ENCODE measurements around the gene CGB7.
"Not testable (repeated sequence)": the region's sequence is repeated elsewhere in the genome, so short reads cannot be mapped to it uniquely, and the experiment has no call there.

Gene CGB7

GRCh38 chr19:49057636-49058234 lies at the start of gene CGB7:
CGB7 (minus strand) TSS chr19:49057749; CDS start chr19:49055375, 2,374 bp downstream.
- no peak for DNase-seq (ENCODE audit: low read depth)

DNA sequence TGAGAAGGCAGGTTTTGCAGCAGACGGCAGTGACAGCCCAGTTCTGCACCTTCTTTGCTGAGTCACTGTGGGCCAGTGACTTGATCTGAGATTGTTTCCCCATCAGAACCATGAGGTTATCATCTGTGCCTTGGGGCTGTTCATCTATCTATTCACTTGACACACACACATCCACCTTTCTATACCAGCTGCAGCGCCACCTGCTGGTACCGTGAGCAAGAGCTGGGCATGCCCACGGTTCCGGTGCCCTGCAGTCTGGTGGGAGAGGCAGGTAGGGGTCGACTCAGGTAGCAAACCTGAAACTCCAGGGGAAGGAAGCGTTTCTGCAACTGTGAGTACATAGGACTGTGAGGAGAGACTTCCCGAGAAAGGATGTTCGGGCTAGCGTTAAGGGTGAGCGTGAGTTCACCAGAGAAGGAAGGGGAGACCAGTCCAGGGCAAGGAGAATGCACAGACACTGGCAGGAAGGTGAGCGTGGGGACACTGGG lies 49.1 kb upstream of the CGB7 start:
- DNase-seq (ENCODE audit: low read depth), result peak; percentile 52

DNA sequence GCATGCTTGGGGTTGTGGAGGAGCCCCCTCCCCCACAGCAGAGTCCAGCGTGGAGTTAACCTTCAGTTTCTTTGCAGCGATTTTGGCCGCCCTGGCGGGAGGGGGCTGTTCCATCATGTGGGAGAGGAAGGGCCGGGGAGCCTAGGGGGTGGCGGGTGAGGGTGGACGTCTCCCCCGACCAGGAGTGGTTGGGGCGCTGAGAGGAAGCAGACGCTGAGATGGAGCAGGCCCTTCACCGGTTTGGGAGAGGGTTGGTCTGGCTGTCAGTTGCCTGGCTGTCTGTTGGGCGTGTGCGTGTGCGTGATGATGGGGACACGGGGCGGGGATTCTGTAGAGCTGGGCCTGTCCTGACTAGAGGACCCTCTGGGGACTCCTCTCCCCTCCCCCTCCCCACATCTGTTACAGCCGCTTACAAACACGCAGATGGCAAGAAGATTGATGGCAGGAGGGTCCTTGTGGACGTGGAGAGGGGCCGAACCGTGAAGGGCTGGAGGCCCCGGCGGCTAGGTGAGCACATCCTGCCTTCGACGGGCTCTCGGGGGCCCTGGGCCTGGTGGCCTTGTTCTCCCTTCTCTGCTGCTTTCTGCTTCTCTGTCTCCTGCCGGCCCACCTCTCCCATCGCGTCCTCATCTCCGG lies 46.8 kb upstream of the CGB7 start:
- no peak for DNase-seq (ENCODE audit: low read depth)

- no peak for DNase-seq (ENCODE audit: low read depth)
These were observed 46.0 kb upstream of the CGB7 start for GRCh38 chr19:49103331-49104085.

- no peak for DNase-seq (ENCODE audit: low read depth)
These were observed 44.8 kb upstream of the CGB7 start for GRCh38 chr19:49102303-49102702.

DNA sequence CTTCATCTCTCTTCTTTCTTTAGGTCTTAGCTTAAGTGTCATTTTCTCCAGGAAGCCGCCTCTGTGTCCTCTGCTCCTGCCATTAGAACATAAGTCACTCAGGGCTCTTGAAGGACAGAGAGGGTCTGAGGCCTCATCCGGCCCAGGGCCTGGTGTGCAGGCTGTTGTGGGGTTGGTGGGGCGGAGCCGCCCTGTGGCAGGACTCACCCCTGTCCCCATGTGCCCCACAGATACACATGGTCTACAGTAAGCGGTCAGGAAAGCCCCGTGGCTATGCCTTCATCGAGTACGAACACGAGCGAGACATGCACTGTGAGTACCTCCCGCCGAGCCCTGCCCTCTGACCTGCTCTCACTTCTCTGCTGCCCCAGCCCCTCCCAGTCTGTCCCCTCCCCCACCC lies 43.6 kb upstream of the CGB7 start:
- no peak for DNase-seq (ENCODE audit: low read depth)

DNA sequence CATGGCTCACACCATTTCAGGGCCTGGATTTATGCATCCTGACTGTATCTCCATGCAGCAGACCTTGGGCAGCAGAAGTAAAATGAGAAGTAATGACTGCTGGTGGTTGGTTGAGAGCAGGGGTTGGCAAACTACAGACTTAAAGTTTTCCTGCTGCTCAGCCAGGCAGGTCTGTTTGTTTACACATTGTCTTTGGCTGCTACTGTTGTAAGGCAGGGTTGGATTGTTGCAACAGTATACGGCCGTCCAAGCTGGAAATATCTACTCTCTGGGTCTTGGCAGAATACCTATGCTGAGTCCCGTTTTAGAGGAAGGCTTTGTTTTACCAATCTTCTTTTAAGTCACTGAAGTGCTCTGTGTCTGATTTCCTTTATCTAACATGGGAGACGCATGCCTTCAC lies 41.2 kb upstream of the CGB7 start:
- no peak for DNase-seq (ENCODE audit: low read depth)

DNA sequence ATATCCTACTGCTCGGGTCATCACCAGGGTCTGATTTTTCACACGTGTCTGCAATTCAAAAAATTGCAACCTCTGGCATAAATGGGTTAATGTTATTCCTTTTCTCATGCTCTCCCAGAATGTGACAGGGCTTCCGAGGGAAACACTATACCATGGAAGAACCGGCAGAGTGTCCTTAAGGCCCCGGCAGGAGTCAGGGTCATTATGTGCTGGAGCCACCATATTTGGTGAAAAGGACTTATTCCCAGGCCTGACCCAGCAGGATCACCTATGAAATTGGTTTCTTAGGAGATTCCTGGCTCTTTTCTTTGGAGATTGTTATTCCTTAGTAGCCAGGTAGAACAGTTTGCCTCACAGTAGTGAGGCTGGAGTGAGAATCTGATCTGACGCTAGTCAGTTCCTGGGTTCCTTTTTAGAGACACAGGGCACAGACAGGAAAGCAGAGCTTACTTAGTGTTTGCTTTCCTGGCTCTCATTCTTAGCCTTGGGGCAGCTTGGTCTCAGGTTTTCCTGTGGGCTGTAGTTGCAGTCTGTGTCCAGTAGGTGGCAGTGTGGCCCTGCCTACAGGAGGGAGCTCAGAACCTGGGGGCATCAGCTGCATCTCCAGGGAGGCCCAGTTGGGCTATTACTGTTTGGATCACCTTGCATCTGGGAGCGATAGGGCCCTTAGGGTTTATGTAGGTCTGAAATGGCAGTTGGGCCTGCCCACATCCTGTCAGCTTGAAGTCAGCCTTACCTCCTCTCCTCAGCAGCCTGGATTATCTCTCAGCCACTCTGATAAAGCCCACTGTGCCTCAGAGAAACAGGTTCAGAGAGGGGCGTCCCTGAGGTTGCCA lies 40.1 kb upstream of the CGB7 start:
- peak; percentile 40 for DNase-seq (ENCODE audit: low read depth)

DNA sequence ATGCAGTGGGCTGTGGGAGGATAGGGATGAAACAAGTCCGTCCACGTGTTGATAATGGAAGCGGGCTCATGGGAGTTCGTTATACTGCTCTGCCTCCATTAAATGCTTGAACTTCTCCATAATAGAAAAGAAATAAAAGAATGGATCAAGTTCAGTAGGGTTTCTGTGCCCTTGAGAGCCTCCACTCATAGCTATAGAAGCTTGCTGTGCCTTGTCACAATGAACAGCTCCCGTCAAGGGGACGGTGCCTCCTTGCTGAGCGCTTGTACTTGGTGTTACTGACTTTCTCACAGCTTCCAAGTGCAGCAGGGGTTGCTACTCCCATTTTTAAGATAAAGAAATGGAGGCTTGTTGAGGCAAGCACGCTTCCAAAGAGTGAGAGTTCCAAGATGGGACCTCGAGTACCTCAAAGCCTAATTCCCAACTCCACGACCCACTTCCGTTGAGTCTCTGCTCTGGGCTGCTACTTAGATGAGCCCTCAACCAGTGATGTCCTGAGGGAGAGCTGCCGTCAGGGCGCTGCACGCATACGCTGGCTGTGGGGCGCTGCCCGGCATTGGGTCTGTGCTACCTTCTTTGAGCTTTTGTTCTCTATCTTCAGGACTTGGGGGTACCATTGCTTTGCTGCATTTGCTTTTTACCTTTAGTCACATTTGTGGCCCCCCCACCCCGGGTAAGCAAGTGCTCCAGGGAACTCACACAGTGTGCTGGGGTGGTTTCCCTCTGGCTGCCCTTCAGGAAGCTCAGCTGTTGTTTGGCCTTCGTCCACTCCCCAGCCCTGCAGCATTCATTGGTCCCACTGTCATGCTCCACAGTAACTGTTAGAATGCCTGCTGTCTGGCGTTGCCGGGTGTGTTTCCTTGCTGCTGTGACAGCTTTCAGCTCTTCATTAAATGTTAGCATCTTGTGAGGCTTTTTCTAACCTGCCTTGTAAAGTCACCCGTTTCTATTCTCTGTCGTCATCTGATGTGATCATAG lies 37.2 kb upstream of the CGB7 start:
- DNase-seq (ENCODE audit: low read depth), result no peak

DNA sequence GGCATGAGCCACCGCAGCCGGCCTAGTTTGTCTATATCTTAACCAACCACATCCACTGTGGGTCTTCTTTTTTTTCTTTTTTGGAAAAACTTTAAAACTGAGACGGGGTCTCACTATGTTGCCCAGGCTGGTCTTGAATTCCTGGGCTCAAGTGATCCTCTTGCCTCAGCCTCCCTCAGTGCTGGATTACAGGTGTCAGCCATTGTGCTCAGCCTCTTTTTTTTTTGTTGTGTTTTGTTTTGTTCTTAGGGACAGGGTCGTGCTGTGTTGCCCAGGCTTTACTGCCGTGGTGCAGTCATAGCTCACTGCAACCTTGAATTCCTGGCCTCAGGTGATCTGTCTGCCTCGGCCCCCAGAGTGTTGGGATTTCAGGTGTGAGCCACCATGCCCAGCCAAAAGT lies 35.1 kb upstream of the CGB7 start:
- no peak for DNase-seq (ENCODE audit: low read depth)

GRCh38 chr19:49091391-49092038 lies 34.0 kb upstream of the CGB7 start:
- DNase-seq (ENCODE audit: low read depth), result no peak

DNA sequence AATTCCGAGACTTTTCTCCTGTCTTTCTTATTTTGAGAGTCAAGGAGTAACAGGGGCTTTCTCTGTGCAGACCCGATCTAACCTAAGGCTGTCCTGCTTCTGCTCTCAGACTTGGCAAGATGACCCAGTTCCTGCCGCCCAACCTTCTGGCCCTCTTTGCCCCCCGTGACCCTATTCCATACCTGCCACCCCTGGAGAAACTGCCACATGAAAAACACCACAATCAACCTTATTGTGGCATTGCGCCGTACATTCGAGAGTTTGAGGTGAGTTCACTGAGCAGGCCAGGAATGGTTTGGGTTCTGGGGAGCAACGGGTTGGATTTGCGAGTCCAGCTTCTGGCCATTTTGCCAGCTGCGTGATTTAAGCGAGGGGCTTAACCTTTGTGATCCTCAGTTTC lies 28.7 kb upstream of the CGB7 start:
- DNase-seq (ENCODE audit: low read depth), result no peak

DNA sequence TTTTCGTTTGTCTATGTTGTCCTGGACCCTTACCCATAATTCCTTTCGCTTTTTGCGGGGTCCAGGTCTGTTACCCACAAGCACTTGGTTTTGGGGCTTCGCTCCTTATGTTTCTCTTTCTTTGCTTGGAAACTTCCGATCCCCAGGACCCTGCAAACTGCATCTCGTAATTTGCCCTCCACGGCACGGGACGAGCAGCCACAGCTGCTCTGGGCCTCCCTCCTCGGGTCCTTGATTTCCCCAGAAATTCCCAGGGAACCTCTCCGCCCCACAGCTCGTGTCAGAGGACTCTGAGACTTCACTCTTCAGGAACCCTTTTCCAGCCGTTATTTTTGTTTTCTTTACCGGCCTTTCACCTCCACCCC lies 28.3 kb upstream of the CGB7 start:
- no peak for DNase-seq (ENCODE audit: low read depth)

DNA sequence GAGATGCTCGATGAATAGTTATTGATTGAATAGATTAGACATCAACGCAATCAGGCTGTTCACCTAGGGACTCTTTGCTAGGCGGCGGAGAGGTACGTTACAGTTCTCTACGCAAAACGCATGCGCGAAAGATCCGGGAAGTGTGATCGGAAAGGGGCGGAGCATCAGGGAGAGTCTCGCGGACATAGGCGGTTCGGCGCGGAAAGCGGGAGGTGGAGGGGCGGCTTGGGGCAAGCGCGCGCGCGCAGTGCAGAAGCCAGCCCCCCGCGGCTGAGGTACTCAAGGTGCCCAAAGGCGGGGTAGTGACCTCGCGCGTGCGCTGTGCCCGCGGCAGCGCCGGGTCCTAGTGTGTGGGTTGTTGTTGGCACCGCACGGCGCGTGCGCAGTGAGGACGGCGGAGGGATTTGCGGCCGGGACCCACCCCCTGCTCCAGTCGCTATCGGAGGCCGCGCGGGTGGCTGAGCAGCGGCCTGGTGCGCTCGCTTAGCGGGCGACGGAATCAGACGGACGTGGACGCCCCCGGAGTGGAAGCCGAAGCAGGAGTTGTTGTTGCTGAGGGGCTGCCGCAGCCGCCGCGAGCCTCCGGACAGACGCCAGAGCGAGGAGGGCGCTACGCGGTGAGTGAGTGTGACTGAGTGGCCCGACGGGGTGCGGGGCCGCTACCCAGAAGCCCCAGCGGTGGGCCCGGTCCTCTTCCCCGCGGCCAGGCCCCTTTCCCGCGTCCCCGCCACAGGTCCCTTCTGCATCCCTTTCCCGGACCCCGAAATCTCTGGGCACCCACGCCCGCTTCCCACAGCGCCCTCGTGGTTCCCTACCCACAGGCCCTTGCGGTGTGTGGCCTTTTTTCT lies 27.7 kb upstream of the CGB7 start, which contains the start of gene SNRNP70:
Gene SNRNP70, plus strand, starts transcription at position 432 of the 848 bp plus-strand sequence. CDS start 964 bp downstream, outside the sequence.
- DNase-seq (ENCODE audit: low read depth), result peak; percentile 98

DNA sequence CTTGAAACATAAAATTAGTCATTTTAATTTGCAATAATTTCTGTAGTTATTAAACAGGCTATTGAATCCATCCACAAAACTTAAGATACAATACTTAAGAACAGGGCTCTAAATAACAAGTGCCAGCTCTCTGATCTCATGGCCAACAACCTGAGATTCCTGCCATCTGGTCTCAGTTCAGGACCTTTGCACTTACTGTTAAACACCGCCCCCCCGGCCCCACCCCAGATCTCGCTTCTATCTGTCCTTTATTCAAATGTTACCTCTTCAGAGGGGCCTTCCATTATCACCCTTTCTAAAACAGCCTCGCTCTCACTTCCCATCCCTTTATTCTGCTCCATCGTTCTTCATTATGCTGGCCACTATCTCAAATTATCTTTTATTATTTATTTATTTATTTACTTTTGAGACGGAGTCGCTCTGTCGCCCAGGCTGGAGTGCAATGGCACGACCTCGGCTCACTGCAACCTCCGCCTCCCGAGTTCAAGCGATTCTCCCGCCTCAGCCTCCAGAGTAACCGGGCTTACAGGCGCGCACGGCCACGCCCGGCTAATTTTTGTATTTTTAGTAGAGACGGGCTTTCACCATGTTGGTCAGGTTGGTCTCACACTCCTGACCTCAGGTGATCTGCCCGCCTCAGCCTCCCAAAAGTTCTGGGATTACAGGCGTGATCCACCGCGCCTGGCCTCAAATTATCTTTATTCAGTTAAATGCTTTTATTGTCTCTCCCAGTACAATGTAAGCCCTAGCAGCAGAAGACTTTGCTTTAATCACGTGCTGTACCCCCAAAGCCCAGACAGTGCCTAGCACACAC lies 26.9 kb upstream of the CGB7 start:
- DNase-seq (ENCODE audit: low read depth), result no peak

DNA sequence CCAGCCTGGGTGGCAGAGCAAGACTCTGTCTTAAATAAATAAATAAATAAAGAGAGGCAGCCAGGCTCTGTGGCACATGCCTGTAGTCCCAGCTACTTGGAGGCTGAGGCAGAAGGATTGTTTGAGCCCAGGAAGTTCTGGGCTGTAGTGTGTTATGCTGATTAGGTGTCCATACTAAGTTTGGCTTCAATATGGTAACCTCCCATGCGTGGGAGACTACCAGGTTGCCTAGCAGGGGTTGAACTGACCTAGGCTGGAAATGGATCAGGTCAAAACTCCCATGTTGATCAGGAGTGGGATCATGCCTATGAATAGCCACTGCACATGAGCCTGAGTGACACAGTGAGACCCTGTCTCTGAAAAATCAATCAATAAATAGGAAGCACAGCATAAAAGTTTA lies 23.7 kb upstream of the CGB7 start:
- DNase-seq (ENCODE audit: low read depth), result no peak

- no peak for DNase-seq (ENCODE audit: low read depth)
These were observed 22.8 kb upstream of the CGB7 start for GRCh38 chr19:49080392-49080791.

- DNase-seq (ENCODE audit: low read depth), result not testable (repeated sequence)
These were observed 17.3 kb upstream of the CGB7 start for GRCh38 chr19:49074869-49075268.
